ENCODE data around the gene SLC39A11. TPM values are rescaled to one million over a fixed set of nuclear protein-coding genes. Genes with fewer than 3 reads are reported as not detected.

Gene SLC39A11
- total and polyA plus RNA-seq, 2 of the 13 experiments (the other 11 are each of a cell fraction or from before 2014, with no cell fraction given) = 17.2 to 31.5 TPM

DNA sequence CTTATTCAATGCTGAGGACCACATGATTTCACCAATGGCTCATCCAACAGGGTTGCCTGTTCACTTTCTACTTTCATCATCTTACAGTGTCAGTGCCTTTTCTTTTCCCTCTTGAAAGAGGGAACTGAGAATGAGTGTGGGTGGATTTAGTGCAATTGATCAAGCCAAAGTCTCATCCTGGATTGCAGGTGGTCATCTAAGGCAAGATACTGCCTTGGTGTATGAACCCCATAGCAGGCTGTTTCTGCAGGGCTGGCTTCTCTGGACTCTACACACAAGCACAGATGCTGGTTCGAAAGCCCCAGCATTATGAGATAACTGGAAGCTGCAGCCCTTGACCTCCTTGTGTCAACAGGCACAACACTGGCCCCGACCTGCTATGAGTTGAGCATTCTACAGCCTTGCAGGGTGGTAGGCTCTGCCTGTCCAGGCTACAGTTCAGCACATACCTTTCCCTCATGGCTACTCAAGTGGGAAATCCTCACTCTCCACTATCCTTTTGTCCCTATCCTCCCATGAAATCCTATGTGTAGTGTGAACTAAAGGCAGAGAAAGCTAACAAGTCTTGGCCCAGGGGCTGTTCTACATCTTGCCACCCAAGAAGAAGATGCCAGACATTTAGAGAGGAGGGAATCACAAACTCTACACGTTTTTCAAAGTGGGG is 358.7 kb downstream of the SLC39A11 start (continued):
- TF ChIP-seq, protein P1, sequence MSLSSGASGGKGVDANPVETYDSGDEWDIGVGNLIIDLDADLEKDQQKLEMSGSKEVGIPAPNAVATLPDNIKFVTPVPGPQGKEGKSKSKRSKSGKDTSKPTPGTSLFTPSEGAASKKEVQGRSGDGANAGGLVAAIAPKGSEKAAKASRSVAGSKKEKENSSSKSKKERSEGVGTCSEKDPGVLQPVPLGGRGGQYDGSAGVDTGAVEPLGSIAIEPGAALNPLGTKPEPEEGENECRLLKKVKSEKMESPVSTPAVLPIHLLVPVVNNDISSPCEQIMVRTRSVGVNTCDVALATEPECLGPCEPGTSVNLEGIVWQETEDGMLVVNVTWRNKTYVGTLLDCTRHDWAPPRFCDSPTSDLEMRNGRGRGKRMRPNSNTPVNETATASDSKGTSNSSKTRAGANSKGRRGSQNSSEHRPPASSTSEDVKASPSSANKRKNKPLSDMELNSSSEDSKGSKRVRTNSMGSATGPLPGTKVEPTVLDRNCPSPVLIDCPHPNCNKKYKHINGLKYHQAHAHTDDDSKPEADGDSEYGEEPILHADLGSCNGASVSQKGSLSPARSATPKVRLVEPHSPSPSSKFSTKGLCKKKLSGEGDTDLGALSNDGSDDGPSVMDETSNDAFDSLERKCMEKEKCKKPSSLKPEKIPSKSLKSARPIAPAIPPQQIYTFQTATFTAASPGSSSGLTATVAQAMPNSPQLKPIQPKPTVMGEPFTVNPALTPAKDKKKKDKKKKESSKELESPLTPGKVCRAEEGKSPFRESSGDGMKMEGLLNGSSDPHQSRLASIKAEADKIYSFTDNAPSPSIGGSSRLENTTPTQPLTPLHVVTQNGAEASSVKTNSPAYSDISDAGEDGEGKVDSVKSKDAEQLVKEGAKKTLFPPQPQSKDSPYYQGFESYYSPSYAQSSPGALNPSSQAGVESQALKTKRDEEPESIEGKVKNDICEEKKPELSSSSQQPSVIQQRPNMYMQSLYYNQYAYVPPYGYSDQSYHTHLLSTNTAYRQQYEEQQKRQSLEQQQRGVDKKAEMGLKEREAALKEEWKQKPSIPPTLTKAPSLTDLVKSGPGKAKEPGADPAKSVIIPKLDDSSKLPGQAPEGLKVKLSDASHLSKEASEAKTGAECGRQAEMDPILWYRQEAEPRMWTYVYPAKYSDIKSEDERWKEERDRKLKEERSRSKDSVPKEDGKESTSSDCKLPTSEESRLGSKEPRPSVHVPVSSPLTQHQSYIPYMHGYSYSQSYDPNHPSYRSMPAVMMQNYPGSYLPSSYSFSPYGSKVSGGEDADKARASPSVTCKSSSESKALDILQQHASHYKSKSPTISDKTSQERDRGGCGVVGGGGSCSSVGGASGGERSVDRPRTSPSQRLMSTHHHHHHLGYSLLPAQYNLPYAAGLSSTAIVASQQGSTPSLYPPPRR (CRISPR knock-in tag; IDR thresholded peaks at IDR 0.05; ENCODE audit: borderline replicate concordance) = 0 out of 2 replicates have a peak, but pooled peaks have one; percentile 33
- TF ChIP-seq, protein P2, sequence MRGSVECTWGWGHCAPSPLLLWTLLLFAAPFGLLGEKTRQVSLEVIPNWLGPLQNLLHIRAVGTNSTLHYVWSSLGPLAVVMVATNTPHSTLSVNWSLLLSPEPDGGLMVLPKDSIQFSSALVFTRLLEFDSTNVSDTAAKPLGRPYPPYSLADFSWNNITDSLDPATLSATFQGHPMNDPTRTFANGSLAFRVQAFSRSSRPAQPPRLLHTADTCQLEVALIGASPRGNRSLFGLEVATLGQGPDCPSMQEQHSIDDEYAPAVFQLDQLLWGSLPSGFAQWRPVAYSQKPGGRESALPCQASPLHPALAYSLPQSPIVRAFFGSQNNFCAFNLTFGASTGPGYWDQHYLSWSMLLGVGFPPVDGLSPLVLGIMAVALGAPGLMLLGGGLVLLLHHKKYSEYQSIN (CRISPR knock-in tag; IDR thresholded peaks at IDR 0.05; ENCODE audit: borderline replicate concordance) = no peak
- TF ChIP-seq, protein P3, sequence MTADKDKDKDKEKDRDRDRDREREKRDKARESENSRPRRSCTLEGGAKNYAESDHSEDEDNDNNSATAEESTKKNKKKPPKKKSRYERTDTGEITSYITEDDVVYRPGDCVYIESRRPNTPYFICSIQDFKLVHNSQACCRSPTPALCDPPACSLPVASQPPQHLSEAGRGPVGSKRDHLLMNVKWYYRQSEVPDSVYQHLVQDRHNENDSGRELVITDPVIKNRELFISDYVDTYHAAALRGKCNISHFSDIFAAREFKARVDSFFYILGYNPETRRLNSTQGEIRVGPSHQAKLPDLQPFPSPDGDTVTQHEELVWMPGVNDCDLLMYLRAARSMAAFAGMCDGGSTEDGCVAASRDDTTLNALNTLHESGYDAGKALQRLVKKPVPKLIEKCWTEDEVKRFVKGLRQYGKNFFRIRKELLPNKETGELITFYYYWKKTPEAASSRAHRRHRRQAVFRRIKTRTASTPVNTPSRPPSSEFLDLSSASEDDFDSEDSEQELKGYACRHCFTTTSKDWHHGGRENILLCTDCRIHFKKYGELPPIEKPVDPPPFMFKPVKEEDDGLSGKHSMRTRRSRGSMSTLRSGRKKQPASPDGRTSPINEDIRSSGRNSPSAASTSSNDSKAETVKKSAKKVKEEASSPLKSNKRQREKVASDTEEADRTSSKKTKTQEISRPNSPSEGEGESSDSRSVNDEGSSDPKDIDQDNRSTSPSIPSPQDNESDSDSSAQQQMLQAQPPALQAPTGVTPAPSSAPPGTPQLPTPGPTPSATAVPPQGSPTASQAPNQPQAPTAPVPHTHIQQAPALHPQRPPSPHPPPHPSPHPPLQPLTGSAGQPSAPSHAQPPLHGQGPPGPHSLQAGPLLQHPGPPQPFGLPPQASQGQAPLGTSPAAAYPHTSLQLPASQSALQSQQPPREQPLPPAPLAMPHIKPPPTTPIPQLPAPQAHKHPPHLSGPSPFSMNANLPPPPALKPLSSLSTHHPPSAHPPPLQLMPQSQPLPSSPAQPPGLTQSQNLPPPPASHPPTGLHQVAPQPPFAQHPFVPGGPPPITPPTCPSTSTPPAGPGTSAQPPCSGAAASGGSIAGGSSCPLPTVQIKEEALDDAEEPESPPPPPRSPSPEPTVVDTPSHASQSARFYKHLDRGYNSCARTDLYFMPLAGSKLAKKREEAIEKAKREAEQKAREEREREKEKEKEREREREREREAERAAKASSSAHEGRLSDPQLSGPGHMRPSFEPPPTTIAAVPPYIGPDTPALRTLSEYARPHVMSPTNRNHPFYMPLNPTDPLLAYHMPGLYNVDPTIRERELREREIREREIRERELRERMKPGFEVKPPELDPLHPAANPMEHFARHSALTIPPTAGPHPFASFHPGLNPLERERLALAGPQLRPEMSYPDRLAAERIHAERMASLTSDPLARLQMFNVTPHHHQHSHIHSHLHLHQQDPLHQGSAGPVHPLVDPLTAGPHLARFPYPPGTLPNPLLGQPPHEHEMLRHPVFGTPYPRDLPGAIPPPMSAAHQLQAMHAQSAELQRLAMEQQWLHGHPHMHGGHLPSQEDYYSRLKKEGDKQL (CRISPR knock-in tag; IDR thresholded peaks at IDR 0.05; ENCODE audit: low read depth) = no peak
- TF ChIP-seq, protein P4, sequence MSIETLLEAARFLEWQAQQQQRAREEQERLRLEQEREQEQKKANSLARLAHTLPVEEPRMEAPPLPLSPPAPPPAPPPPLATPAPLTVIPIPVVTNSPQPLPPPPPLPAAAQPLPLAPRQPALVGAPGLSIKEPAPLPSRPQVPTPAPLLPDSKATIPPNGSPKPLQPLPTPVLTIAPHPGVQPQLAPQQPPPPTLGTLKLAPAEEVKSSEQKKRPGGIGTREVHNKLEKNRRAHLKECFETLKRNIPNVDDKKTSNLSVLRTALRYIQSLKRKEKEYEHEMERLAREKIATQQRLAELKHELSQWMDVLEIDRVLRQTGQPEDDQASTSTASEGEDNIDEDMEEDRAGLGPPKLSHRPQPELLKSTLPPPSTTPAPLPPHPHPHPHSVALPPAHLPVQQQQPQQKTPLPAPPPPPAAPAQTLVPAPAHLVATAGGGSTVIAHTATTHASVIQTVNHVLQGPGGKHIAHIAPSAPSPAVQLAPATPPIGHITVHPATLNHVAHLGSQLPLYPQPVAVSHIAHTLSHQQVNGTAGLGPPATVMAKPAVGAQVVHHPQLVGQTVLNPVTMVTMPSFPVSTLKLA (IDR thresholded peaks at IDR 0.05) = no peak
- TF ChIP-seq, protein P5, sequence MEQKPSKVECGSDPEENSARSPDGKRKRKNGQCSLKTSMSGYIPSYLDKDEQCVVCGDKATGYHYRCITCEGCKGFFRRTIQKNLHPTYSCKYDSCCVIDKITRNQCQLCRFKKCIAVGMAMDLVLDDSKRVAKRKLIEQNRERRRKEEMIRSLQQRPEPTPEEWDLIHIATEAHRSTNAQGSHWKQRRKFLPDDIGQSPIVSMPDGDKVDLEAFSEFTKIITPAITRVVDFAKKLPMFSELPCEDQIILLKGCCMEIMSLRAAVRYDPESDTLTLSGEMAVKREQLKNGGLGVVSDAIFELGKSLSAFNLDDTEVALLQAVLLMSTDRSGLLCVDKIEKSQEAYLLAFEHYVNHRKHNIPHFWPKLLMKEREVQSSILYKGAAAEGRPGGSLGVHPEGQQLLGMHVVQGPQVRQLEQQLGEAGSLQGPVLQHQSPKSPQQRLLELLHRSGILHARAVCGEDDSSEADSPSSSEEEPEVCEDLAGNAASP (CRISPR knock-in tag; IDR thresholded peaks at IDR 0.05; ENCODE audit: borderline replicate concordance) = 0 out of 2 replicates have a peak, but pooled peaks have one; percentile 18
- no peak for TF ChIP-seq TMF1 (CRISPR knock-in tag; IDR thresholded peaks at IDR 0.05; ENCODE audit: low read depth)
- TF ChIP-seq, protein P6, sequence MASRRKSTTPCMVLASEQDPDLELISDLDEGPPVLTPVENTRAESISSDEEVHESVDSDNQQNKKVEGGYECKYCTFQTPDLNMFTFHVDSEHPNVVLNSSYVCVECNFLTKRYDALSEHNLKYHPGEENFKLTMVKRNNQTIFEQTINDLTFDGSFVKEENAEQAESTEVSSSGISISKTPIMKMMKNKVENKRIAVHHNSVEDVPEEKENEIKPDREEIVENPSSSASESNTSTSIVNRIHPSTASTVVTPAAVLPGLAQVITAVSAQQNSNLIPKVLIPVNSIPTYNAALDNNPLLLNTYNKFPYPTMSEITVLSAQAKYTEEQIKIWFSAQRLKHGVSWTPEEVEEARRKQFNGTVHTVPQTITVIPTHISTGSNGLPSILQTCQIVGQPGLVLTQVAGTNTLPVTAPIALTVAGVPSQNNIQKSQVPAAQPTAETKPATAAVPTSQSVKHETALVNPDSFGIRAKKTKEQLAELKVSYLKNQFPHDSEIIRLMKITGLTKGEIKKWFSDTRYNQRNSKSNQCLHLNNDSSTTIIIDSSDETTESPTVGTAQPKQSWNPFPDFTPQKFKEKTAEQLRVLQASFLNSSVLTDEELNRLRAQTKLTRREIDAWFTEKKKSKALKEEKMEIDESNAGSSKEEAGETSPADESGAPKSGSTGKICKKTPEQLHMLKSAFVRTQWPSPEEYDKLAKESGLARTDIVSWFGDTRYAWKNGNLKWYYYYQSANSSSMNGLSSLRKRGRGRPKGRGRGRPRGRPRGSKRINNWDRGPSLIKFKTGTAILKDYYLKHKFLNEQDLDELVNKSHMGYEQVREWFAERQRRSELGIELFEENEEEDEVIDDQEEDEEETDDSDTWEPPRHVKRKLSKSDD (CRISPR knock-in tag; IDR thresholded peaks at IDR 0.05; ENCODE audit: low read depth) = no peak
- TF ChIP-seq TARDBP (CRISPR knock-in tag; IDR thresholded peaks at IDR 0.05) = no peak
- no peak for TF ChIP-seq NFYC (CRISPR knock-in tag; IDR thresholded peaks at IDR 0.05)
- TF ChIP-seq NFRKB (IDR thresholded peaks at IDR 0.05) = no peak

Data from HepG2 (cell line).